GM10248 (cell line): ENCODE results near the gene TLE1.

Source experiments
- CTCF ChIA-PET: fragments of 300-600 bp; sonication (Branson Sonifier 250); formaldehyde crosslinking; extraction: SDS; loops from one replicate; lab custom pipeline; 2021; ENCODE audit warnings: antibody characterized with exemption; lab: Yijun Ruan, JAX
- POLR2A ChIA-PET: fragments of 350-650 bp; sonication (Branson Sonifier 250); formaldehyde crosslinking; extraction: SDS; loops from one replicate; lab custom pipeline; 2020; ENCODE audit warnings: antibody characterized with exemption; lab: Yijun Ruan, JAX
- DNase-seq: peaks from one replicate; pipeline ENCODE4 v3.0.0; 2012; ENCODE audit errors: extremely low spot score
- CTCF ChIP-seq: IDR thresholded peaks from 2 replicates; pipeline ENCODE4 v1.5.1; 2012; ENCODE audit warnings: mild to moderate bottlenecking, low read depth; ENCODE audit errors: extremely low read depth, missing control alignments, control extremely low read depth

The TLE1 gene

GRCh38 chr9:81586786-81587185, 102.6 kb downstream of the TLE1 start:
- no peak for DNase-seq
- no peak for TF ChIP-seq CTCF
- ChIA-PET CTCF (no interaction called here), POLR2A (no interaction called here)

GRCh38 chr9:81585191-81585763, 104.1 kb downstream of the TLE1 start:
- no peak for TF ChIP-seq CTCF
- DNase-seq = no peak
- ChIA-PET CTCF (no interaction called here), POLR2A (no interaction called here)

GRCh38 chr9:81584099-81584498, 105.2 kb downstream of the TLE1 start:
- ChIA-PET POLR2A (no interaction called here), CTCF (no interaction called here)
- no peak for TF ChIP-seq CTCF
- no peak for DNase-seq

GRCh38 chr9:81581986-81582385, 107.4 kb downstream of the TLE1 start:
- ChIA-PET CTCF (interaction anchor here (1.4 to 1.9 kb wide), 3 partner anchors 8 to 18 kb away, joined by 3 to 4 read pairs (median 3); no protein-coding TSS in a partner anchor), POLR2A (no interaction called here)
- no peak for DNase-seq
- no peak for TF ChIP-seq CTCF

- ChIA-PET POLR2A (no interaction called here), CTCF (no interaction called here)
- no peak for DNase-seq
- TF ChIP-seq CTCF = no peak
Measured at GRCh38 chr9:81579381-81579780, 110.0 kb downstream of the TLE1 start.

- CTCF ChIA-PET = no interaction called here
Measured at GRCh38 chr9:81578606-81579005, 110.7 kb downstream of the TLE1 start.

More at GRCh38 chr9:81578606-81579005, 110.7 kb downstream of the TLE1 start:
- TF ChIP-seq CTCF = no peak
- POLR2A ChIA-PET = no interaction called here
- no peak for DNase-seq
